ENCODE data around the gene METTL27. TPM values are rescaled to one million over a fixed set of nuclear protein-coding genes. Genes with fewer than 3 reads are reported as not detected.
"Not testable (repeated sequence)": the region's sequence is repeated elsewhere in the genome, so short reads cannot be mapped to it uniquely, and the experiment has no call there.

METTL27 gene
- total RNA-seq, 1 donor from 2014 or later: 2.6 TPM

- intact Hi-C loops (cut with micrococcal nuclease): no loop called here
These were observed 27.8 kb upstream of the METTL27 start for GRCh38 chr7:73870041-73870492.

GRCh38 chr7:73869011-73869798 lies 26.9 kb upstream of the METTL27 start:
- intact Hi-C loops (cut with micrococcal nuclease): no loop called here

GRCh38 chr7:73866446-73866767 lies 24.1 kb upstream of the METTL27 start:
- intact Hi-C loops (cut with micrococcal nuclease): no loop called here

GRCh38 chr7:73865738-73866445 lies 23.6 kb upstream of the METTL27 start:
- intact Hi-C loops (cut with micrococcal nuclease): no loop called here

GRCh38 chr7:73864981-73865711 lies 22.8 kb upstream of the METTL27 start:
- intact Hi-C loops (cut with micrococcal nuclease): no loop called here

GRCh38 chr7:73861305-73861704 lies 19.0 kb upstream of the METTL27 start:
- intact Hi-C loops (cut with micrococcal nuclease): no loop called here

- intact Hi-C loops (cut with micrococcal nuclease): no loop called here
These were observed 18.5 kb upstream of the METTL27 start, which contains the start of gene TMEM270 for GRCh38 chr7:73860859-73861258. Gene TMEM270 (plus strand): TSS chr7:73861159. CDS start chr7:73861195, 36 bp downstream.

GRCh38 chr7:73858807-73859206 lies 16.5 kb upstream of the METTL27 start:
- intact Hi-C loops (cut with micrococcal nuclease): no loop called here

GRCh38 chr7:73856941-73857340 lies 14.6 kb upstream of the METTL27 start:
- intact Hi-C loops (cut with micrococcal nuclease): no loop called here

- intact Hi-C loops (cut with micrococcal nuclease): no loop called here
These were observed 10.2 kb upstream of the METTL27 start for GRCh38 chr7:73852500-73852899.

- intact Hi-C loops (cut with micrococcal nuclease): no loop called here
These were observed 9.4 kb upstream of the METTL27 start for GRCh38 chr7:73851410-73852338.

- intact Hi-C loops (cut with micrococcal nuclease): no loop called here
These were observed 8.5 kb upstream of the METTL27 start for GRCh38 chr7:73850781-73851207.

GRCh38 chr7:73847941-73848723 lies 5.8 kb upstream of the METTL27 start:
- intact Hi-C loops (cut with micrococcal nuclease): no loop called here

GRCh38 chr7:73845701-73846195 lies 3.4 kb upstream of the METTL27 start:
- intact Hi-C loops (cut with micrococcal nuclease): not testable (repeated sequence)

- intact Hi-C loops (cut with micrococcal nuclease): loop anchor here (5.0 kb wide), 2 partner anchors 178 to 268 kb away; partner anchors contain the start of genes TBL2 and VPS37D
These were observed 2.6 kb upstream of the METTL27 start for GRCh38 chr7:73844848-73845460.

- intact Hi-C loops (cut with micrococcal nuclease): loop anchor here (5.0 kb wide), 2 partner anchors 177 to 267 kb away; partner anchors contain the start of genes TBL2 and VPS37D
These were observed 1.8 kb upstream of the METTL27 start for GRCh38 chr7:73844131-73844547.

GRCh38 chr7:73841689-73842066 lies 638 bp downstream of the METTL27 start:
- intact Hi-C loops (cut with micrococcal nuclease): loop anchor here (1.0 to 5.0 kb wide), 3 partner anchors 103 to 264 kb away; partner anchors contain the start of genes ABHD11, TBL2 and VPS37D

- intact Hi-C loops (cut with micrococcal nuclease): loop anchor here (5.0 kb wide), 2 partner anchors 174 to 264 kb away; partner anchors contain the start of genes TBL2 and VPS37D
These were observed 1.5 kb downstream of the METTL27 start for GRCh38 chr7:73840715-73841379.
